HG03520 (cell line): ENCODE results near the gene ENTPD6.
A peak's percentile ranks its signal among the peaks of the same experiment; 100 is the strongest.
"Not testable (repeated sequence)": the region's sequence is repeated elsewhere in the genome, so short reads cannot be mapped to it uniquely, and the experiment has no call there.

Experiments used
- ATAC-seq: cut with Tn5 transposase; IDR thresholded peaks from one replicate; pipeline ENCODE4 v1.9.1; 2021; ENCODE audit warnings: mild to moderate bottlenecking, moderate library complexity; ENCODE audit not compliant: unreplicated experiment

ENTPD6 gene

DNA sequence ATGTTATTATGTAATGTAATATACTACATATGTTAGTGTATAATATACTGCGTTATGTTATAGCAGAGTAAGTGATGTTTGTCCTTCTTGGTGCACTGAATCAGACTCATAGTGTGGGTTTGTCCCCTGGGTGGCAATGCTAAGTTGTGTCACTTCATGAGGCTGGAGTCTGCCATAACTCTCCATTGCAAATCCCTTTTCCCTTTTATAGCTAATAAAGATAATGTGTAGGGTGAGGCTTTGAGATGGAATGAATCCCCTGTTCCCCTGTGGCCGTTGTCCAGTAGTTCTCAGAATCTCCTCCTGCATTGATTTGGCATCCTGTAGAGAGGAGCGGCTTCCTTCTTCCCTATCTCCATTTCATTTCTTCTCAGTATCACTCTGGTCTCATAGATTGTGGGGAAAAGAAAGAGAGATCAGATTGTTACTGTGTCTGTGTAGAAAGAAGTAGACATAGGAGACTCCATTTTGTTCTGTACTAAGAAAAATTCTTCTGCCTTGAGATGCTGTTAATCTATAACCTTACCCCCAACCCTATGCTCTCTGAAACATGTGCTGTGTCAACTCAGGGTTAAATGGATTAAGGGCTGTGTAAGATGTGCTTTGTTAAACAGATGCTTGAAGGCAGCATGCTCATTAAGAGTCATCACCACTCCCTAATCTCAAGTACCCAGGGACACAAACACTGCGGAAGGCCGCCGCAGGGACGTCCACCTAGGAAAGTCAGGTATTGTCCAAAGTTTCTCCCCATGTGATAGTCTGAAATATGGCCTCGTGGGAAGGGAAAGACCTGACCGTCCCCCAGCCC, 45.5 kb downstream of the ENTPD6 start:
- not testable (repeated sequence) for ATAC-seq

DNA sequence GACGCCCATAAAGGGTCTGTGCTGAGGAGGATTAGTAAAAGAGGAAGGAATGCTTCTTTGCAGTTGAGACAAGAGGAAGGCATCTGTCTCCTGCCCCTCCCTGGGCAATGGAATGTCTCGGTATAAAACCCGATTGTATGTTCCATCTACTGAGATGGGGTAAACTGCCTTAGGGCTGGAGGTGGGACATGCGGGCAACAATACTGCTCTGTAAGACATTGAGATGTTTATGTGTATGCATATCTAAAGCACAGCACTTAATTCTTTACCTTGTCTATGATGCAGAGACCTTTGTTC, 46.1 kb downstream of the ENTPD6 start:
- ATAC-seq = not testable (repeated sequence)

DNA sequence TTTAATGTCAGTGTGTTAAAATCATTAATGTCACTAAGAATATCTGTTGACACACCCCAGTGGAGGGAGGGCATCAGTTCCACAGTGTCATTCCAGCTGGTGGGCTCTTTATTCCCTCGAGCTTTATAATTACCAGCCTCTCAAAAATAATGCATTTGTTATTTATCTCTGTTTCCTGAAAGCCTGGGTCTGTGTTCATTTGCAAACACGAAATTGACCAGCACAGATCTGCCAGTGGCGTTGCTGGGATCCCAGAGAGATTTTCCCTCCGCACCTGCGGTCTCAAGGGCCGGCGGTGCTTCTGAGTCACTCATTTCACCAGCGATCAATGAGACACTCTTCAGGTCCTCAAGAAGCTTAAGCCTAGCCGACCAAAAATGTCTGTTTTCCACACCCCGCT, 46.7 kb downstream of the ENTPD6 start:
- ATAC-seq = no peak

DNA sequence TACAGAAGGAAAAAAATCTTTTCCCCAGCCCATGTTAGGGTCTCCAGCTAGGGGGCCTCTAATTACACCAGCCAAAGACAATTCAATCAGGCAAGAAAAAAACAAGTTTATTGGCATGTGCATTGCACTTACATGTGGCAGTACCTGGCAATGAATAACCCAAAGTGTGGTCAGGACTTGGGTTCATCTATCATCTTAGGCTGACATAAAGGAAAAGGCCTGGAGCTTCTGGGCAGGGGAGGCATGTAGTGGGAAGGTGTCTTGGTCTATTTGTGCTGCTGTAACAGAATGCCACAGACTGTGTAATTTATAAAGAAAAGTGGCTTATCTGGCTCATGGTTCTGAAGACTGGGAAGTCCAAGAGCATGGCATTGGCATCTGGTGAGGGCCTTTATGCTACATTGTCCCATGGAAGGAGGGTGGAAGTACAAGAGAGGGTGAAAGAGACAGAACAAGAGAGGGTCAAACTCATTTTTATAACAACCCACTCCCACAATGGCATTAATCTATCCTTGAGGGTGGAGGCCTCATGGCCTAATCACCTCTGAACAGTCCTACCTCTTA, 48.0 kb downstream of the ENTPD6 start:
- no peak for ATAC-seq

DNA sequence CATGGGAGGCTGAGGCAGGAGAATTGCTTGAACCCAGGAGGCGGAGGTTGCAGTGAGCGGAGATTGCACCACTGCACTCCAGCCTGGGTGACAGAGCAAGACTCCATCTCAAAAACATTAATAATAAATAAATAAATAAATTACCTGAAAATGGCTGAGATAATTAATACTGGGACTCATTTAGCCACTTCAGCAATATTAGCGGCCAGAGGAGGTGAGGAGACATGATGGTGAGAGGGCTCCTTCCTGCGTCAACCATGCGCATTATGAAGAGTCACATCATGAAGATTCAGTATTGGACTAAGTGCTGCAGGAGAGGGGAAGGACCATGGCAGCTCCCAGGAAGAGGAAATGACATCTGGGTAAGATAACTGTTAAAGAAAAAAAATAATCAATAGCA, 49.5 kb downstream of the ENTPD6 start:
- no peak for ATAC-seq

DNA sequence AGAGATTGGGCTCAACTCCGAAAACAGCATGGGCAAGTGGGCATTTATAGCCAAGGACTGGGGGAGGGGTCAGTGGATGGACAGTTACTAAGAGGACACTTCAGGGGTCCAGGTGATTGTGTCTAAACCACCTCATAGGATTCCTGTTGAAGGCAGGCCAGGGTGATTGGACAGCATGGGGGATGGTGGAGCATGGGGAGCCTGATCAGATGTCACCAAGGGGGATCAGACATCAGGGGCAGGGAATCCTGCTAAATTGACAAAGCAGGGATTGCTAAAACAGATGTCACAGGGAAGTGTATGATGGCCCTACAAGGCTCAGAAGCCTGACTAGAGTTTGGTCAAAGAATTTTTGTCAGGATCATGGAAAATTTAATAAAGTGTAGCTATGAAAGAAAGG, 49.9 kb downstream of the ENTPD6 start:
- ATAC-seq = no peak

DNA sequence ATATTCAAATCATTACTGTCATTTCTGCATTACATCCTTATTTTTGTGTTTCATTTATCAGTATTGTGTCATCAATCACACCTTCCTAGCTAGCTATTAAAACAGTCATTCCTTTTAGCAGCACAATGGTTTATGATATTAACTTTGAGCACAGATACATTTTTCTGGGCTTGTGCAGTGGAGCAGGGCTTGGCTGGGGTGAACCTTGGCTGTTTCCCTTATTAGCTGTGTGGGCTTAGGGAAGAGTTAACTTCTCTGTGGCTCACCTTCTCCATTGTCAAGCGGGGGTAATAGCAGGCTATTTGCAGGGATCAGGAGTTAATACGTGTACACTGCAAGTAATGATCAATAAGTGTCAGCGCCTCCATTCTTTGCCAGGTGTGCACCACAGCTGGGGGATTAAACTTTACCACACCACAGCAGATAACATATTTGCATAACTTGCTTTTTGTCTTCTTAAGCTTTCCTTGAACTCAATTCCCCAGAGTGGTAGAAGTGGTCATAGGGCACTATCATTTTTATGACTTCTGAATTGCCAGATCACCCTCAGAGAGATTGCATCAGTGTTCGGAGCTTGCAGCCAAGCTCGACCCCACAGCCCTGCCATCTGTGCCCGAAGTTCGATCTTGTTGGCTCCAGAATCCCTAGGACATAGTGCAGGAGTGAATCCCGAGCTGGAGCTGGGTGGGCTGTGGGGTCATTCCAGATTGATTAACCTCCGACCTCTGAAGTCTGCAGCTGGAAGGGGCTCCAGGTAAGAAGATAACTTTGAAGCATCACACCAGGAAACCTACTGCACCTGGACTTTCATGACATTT, 50.9 kb downstream of the ENTPD6 start:
- no peak for ATAC-seq

DNA sequence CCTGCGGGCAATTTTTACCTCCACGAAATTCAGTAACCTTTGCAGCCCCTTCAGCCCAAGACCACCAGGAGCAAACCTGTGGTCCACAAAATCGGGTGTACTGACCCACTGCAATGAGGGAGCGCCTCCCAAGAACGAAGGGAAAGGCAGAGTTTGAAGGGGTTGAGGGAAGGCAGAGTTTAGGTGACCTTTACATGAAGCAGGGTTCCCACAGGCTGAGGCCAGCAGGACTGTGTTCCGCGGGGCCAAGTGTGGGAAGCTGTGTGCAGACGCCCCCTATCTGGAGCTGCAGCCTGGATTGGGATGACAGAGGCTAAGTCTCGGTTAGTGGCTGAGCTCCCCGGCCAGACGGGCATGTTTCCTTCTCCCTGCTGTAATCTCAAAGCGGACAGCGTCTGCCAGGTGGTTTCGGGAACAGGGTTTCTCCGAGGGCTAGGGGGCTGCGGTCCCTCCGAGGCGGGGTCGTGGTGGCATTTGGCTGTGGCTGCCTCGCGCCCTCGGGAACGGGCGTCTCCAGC, 51.5 kb downstream of the ENTPD6 start:
- ATAC-seq = no peak

DNA sequence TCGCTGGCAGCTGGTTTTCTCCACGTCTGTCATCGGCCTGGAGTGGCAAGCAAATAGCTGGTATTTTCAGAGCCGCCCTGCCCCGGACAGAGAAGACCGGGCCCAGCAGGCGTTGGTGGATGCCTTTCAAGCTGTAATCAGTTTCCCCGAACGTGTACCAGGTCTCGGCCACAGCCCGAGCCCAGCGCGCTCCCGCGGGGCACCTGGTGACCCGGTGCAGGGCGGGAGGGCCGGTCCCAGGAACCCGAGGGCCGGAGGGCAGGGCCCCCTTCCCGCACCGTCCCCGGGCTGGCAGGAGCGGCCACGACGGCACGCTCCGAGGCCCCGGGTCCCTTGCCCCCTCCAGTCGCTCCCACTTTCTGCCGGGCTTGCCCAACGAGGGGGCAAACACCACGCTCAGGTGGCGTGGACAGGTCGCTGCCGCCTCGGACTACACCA, 52.0 kb downstream of the ENTPD6 start:
- peak; percentile 32 for ATAC-seq

DNA sequence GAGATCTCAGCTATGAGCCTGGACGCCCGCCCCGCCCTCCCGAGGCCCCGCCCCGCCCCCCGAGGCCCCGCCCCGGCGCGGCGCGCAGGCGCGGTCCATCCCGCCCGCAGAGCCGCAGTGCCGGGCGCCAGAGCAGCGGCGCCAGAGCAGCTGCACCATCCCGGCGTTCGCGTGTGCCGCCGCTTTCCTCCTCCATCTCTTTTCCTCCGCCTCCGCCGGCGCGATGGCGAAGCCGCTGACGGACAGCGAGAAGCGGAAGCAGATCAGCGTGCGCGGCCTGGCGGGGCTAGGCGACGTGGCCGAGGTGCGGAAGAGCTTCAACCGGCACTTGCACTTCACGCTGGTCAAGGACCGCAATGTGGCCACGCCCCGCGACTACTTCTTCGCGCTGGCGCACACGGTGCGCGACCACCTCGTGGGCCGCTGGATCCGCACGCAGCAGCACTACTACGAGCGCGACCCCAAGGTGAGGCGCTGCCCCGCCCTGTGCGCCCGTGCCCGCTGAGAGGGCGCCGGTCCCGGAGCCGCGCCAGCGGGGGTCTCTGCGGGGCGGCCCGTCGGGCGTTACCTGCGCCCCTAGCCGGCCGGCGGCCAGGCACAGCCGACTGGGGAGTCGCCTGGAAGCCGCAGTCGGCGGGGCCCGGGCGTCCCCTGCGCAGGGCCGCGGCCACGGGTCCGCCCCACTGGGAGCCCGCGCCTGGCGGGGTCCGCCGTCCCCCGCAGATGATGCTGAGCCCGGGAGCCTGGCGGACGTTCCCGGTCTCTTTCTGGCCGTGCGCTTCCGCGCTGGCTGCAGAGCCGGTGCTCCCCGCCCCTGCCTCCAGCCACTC, 52.7 kb downstream of the ENTPD6 start, which contains the start of gene PYGB:
PYGB (plus strand) TSS at position 130 of the 830 bp plus-strand sequence; CDS start at position 224, 94 bp downstream.
- peak; percentile 57 for ATAC-seq

DNA sequence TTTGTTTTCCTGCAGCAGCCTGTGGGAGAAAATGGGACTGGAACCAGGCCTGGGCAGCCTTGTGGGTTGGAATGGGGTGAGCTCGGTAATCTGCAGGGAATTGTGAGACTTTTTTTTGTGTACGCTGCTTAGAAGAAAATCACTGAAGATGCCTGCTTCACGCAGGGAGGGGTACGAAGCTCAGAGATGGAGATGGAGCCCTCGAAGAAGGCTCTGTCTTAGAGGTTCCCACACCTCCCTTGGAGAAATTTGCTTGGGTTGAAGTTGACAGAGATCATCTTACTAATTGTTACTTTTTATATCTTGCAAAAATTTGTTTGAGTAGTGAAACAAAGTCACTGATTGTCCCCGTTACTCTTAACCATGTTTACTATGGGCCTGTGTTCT, 53.3 kb downstream of the ENTPD6 start:
- no peak for ATAC-seq

DNA sequence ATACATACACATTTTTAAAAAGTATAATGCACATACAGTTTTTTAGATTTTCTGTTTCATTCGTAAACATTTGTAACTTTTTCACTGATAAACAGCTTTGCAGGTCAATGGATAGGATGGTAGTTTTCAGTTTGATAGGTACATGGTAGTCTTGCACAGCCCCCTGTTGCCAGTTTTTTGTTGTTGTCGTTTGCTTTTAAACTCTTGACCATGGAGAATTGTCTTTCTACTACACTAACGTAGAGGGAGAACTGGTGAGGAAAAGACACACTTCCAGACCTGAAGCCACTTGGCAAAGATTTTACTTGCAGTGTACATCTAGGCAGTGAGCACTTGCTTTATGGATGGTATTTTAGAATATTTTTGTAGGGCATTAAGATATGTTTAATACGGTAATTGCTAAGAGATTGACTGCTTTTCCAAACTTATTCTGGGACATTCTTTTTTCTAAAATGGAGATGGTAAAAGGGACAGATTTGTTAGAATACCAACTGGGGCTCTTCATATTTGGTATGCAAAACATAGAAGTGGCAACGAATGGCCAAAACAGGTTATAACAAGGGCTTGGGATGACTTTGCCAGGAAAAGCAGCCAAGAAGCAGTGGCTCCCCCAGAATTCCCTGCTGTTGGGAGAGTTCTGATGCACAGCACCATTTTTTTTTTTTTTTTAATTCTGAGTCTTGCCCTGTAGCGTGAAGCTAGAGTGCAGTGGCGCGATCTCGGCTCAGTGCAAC, 53.9 kb downstream of the ENTPD6 start:
- no peak for ATAC-seq

DNA sequence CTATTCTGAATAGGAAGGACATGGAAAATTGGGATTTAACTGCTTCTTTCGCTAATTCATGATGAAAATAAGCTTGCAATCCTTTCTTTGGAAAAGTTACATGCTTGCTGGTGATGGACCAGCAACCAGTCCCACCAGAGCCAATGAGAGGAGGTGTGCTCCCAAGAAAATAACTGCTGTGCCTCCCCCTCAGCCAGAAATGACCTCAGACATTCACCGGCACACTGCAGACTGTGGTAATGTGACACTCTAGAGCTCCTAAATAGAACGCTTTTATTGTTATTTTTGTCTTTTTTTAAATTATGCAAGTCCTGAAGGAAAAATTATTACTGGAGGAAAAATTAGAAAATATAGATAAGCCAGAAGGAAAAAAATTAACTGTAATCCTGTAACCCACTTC, 55.0 kb downstream of the ENTPD6 start:
- ATAC-seq = no peak

DNA sequence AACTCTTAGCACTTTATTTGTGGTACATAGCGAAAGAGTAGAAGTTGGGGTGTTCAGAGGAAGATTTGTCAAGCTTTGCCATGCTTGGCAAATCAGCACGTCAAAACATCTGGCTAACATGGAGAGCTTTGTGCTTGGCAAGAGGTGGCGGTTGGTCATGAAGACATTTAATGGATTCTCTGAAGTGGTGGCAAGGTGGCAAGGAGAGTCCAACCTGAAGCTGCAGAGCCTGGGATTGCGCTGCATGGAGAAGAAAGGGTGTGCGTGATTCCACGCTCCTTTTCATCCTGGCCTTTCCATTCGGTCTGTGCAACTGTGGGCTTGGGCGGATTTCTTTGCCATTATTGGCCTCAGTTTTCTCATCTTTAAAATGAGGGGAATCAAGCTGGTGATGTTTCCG, 55.5 kb downstream of the ENTPD6 start:
- ATAC-seq = no peak

DNA sequence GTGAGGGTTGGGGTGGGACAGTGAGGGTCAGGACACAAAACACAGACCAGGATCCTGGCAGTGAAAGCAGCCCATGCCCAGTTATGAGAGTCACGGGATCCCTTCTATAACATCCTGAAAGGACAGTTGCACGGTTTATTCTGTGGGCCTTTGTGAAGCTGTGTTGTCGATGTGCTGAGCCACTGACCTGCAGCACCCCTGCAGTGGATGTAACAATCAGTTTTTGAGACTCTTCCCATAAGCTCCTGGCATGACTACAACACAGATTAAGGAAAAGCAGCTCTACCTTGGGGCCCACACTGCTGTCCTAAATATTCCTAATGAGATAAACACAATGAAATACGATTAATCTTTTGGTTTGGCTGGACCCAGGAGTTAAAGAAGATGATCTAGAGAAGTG, 56.0 kb downstream of the ENTPD6 start:
- no peak for ATAC-seq

DNA sequence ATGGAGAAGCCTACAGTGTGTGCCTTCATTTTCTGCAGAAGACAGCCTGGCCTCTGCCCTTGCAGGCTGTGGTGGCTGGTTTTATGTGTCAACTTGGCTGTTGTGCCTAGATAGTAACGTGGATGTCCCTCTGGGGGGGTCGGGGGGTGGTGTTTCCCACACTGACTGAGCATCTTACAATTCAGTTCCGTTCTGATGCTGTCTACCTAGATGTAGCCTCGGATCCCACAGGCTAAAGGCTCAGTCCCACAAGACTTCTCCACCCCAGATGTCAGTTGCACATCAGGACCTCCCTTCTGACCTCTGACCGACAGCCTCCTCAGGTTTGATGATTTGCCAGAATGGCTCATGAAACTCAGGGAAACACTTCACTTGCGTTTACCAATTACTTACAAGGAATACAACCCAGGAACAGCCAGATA, 56.7 kb downstream of the ENTPD6 start:
- no peak for ATAC-seq

DNA sequence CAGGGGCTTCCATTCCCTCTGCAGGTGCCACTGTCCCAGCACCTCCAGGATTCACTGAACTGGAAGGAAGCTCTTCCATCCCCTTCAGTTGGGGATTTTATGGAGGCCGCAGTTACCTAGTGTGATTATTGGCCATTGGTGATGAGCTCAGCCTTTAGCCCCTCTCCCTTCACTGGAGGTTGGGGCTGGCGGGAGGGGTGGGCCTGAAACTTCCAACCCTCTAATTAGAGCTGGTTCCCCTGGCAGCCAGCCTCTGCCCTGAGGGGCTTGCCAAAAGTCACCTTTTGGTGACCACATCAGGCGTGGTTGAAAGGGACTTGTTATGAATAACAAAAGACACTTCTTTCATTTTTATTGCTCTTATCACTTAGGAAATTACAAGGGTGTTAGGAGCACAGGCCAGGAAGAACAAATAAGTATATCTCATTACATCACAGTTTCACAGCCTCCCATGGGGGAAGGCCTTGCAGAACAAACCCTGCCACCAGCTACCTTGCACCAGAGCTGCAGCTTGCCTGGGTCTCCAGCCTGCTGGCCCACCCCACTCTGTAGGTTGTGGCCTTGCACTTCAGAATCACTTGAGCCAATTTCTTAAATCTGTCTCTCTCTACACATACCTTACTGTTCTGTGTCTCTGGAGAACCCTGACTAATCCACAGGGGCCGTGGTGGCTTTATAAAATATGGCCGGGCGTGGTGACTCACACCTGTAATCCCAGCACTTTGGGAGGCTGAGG, 57.3 kb downstream of the ENTPD6 start:
- ATAC-seq = no peak

DNA sequence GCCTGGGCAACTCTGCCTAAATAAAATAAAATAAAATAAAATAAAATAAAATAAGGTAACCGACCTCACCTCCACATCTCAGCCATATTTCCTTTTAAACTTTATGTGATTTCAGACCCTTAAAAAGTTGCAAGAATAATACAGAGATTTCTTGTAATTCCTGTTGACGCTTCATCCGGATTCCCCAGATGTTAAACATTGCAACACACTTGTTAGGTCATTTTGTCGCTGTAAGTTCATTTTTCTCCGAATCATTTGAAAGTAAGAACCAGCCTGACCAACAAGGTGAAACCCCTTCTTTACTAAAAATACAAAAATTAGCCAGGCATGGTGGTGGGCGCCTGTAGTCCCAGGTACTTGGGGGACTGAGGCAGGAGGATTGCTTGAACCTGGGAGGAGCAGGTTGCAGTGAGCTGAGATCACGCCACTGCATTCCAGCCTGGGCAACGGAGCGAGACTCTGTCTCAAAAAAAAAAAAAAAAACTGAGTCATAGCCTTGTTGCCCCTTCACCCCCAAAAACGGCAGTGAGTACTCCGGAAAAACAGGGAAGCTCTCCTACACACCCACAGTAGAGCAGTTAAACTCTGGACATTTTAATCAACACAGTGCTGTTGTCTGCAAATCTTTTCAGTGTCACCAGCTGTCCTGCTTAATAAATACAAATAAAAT, 58.2 kb downstream of the ENTPD6 start:
- no peak for ATAC-seq

DNA sequence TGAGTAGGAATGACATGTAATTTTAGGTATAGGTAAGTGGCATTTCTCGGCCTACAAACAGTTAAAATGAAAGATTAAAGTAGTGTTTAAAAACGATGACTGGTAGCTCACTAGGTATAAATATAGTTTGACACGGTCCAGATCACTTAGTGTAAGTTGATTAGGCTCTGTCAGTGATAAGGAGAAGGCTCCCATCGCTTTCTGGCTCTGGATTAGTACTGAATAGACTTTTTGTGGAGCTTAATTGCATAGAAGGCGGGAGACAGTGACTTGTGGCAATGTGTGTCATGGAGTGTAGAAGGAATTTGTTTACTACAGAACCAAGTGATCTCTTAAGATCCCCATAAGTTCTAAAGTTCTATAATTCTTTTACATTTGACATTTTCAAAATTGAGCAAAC, 59.1 kb downstream of the ENTPD6 start:
- no peak for ATAC-seq
